PC-3 (cell line): Measurements from ENCODE around the gene CEL.

Source experiments
- EZH2 ChIP-seq: fragments of 300-600 bp; sonication (generic); IDR thresholded peaks from one replicate; pipeline ENCODE4 v1.6.1; 2017; ENCODE audit warnings: antibody characterized with exemption, mild to moderate bottlenecking, low read length; ENCODE audit not compliant: unreplicated experiment
- EZH2phosphoT487 ChIP-seq: fragments of 300-600 bp; sonication (generic); IDR thresholded peaks from 2 replicates; pipeline ENCODE4 v1.6.1; 2018; ENCODE audit warnings: mild to moderate bottlenecking, antibody characterized with exemption, low read length, borderline replicate concordance
- TF ChIP-seq, protein P1 (sequence below): fragments of 300-600 bp; sonication (generic); conservative IDR thresholded peaks from 2 replicates; pipeline ENCODE4 v1.5.1; 2017; ENCODE audit warnings: antibody characterized with exemption, low read depth, mild to moderate bottlenecking, low read length

DNA sequence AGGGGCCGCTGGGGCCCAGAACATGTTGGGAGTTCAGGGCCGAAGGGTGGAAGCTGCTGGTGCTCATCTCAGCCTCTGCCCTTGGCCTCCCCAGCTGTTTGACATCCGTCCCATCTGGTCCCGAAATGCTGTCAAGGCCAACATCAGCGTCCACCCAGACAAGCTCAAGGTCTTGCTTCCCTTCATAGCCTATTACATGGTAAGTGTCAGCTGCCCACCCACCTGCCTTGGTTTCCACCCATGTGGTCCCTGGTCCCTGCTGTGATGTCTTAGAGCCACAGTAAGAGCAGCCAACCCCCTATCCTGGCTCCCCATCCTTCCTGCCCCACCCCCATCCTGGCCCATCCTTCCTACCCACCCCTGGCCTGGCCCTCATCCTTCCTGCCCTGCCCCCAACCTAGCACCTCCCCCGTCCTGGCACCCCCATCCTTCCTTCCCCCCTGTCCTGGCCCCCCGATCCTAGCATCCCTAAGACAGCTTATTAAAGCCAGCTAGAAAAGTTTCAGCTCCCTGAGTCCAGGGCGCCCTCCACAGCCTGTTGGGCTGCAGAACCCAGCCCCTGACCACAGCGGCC lies 9.7 kb upstream of the CEL start:
- TF ChIP-seq, protein P1, sequence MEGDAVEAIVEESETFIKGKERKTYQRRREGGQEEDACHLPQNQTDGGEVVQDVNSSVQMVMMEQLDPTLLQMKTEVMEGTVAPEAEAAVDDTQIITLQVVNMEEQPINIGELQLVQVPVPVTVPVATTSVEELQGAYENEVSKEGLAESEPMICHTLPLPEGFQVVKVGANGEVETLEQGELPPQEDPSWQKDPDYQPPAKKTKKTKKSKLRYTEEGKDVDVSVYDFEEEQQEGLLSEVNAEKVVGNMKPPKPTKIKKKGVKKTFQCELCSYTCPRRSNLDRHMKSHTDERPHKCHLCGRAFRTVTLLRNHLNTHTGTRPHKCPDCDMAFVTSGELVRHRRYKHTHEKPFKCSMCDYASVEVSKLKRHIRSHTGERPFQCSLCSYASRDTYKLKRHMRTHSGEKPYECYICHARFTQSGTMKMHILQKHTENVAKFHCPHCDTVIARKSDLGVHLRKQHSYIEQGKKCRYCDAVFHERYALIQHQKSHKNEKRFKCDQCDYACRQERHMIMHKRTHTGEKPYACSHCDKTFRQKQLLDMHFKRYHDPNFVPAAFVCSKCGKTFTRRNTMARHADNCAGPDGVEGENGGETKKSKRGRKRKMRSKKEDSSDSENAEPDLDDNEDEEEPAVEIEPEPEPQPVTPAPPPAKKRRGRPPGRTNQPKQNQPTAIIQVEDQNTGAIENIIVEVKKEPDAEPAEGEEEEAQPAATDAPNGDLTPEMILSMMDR: no peak
- no peak for TF ChIP-seq EZH2phosphoT487
- no peak for TF ChIP-seq EZH2
